Fibroblast of lung (primary cell): Measurements from ENCODE around the gene DOLK.

Experiments
- CTCF ChIP-seq, 2 donors: IDR thresholded peaks in 1 of 2; conservative IDR thresholded peaks in 1 of 2; 1 replicate in 1 of 2; 2 replicates in 1 of 2; pipeline ENCODE4 v1.5.1; 2011 to 2012; ENCODE audit warnings: low read length in 2 of 2, control low read depth in 1 of 2, inconsistent platforms in 1 of 2, low read depth in 1 of 2, mild to moderate bottlenecking in 1 of 2
- EZH2 ChIP-seq: IDR thresholded peaks from 2 replicates; pipeline ENCODE4 v1.5.1; 2012; ENCODE audit warnings: low read length, control low read depth, mild to moderate bottlenecking; ENCODE audit errors: missing control alignments

DNA sequence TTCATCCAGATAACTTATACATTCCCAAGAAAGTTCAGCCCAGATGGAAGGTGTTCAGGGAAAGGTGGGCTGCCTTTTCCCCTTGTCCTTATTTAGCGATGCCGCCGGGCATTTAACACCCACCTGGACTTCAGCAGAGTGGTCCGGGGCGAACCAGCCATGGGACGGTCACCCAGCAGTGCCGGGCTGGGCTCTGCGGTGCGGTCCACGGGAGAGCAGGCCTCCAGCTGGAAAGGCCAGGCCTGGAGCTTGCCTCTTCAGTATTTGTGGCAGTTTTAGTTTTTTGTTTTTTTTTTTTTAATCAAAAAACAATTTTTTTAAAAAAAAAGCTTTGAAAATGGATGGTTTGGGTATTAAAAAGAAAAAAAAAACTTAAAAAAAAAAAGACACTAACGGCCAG lies 30.7 kb downstream of the DOLK start:
- TF ChIP-seq CTCF (conservative IDR thresholded peaks at IDR 0.05 in 1 of 2, IDR thresholded peaks at IDR 0.05 in 1 of 2; ENCODE audit: low read depth in 1 of 2, low read length in 2 of 2), result no peak
- no peak for TF ChIP-seq EZH2
